ENCODE measurements around the gene MYOM1.

MYOM1 gene

DNA sequence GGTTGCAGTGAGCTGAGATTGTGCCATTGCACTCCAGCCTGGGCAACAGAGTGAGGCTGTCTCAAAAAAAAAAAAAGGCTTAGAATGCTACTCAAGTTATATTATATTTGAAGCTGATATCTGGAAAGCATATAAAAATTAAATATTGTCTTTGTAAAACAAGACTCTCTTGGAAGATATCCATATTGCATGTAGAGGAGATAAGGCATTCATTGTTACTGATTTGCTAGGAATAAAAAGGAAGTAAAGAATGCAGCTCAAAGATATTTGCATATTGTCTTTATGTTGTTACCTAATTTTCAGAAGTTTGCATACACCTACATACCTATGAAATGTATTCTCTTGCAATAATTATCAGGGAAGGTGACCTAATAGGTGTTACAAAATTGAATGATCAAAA lies 79.4 kb downstream of the MYOM1 start:
- Histone ChIP-seq H2BK5ac (ENCODE audit: low read length) (no peak overlapping the region), H3K4me2 (ENCODE audit: insufficient read depth, low read length, poor library complexity, severe bottlenecking) (no peak overlapping the region), H4K8ac (ENCODE audit: low read depth, low read length) (no peak overlapping the region), H2AK5ac (ENCODE audit: low read depth, low read length) (no peak overlapping the region), H3K4ac (ENCODE audit: low read length) (no peak overlapping the region), H4K91ac (ENCODE audit: low read depth, low read length, poor library complexity) (no peak overlapping the region), H3K4me3 (ENCODE audit: low read length in 2 of 2) (no peak overlapping the region), H3K9ac (ENCODE audit: low read depth, low read length, poor library complexity) (no peak overlapping the region), H2AFZ (ENCODE audit: low read length) (no peak overlapping the region), H3K14ac (ENCODE audit: low read length) (no peak overlapping the region), H3K36me3 (replicated peaks in 1 of 2; ENCODE audit: control insufficient read depth in 2 of 2, insufficient read depth in 2 of 2, low read length in 2 of 2) (no peaks in the 10 kb centered on the region), H3K79me1 (ENCODE audit: low read depth, low read length) (no peaks in the 10 kb centered on the region), H2BK12ac (ENCODE audit: low read length) (no peak overlapping the region), H3K23ac (ENCODE audit: low read depth, low read length, poor library complexity) (no peak overlapping the region), H3K27ac (replicated peaks; ENCODE audit: low read length) (no peak overlapping the region), H2BK15ac (ENCODE audit: low read length) (no peak overlapping the region), H3K18ac (ENCODE audit: low read length) (no peak overlapping the region), H2BK120ac (ENCODE audit: low read depth, low read length) (no peak overlapping the region), H3K27me3 (ENCODE audit: control insufficient read depth in 3 of 3, insufficient read depth in 3 of 3, low read depth in 1 of 3, low read length in 3 of 3) (no peaks in the 10 kb centered on the region), H3K4me1 (ENCODE audit: control insufficient read depth in 2 of 2, insufficient read depth in 1 of 2, low read depth in 1 of 2, low read length in 2 of 2) (no peaks in the 10 kb centered on the region), H3K9me3 (replicated peaks in 1 of 2; ENCODE audit: control insufficient read depth in 2 of 2, insufficient read depth in 1 of 2, low read depth in 1 of 2, low read length in 2 of 2) (peaks cover 1 to 6% of the 10 kb centered on the region in 2 donors)
- DNase-seq (ENCODE audit: low spot score) = no peak

- WGBS, 2 donors (ENCODE audit: extremely low coverage in 2 of 2, insufficient read length in 2 of 2, insufficient replicate concordance in 1 of 2) = no CpG with 5 or more reads among the region's 5 CpGs
These were observed 80.4 kb downstream of the MYOM1 start for GRCh38 chr18:3139406-3139805.

GRCh38 chr18:3138274-3138975 lies 81.3 kb downstream of the MYOM1 start:
- Histone ChIP-seq H4K91ac (ENCODE audit: low read depth, low read length, poor library complexity) (no peak overlapping the region), H3K14ac (ENCODE audit: low read length) (no peak overlapping the region), H2BK5ac (ENCODE audit: low read length) (no peak overlapping the region), H2BK120ac (ENCODE audit: low read depth, low read length) (no peak overlapping the region), H2BK12ac (ENCODE audit: low read length) (no peak overlapping the region), H3K79me1 (ENCODE audit: low read depth, low read length) (no peaks in the 10 kb centered on the region), H3K4ac (ENCODE audit: low read length) (no peak overlapping the region), H3K23ac (ENCODE audit: low read depth, low read length, poor library complexity) (no peak overlapping the region), H3K18ac (ENCODE audit: low read length) (no peak overlapping the region), H4K8ac (ENCODE audit: low read depth, low read length) (no peak overlapping the region), H3K4me1 (ENCODE audit: control insufficient read depth in 2 of 2, insufficient read depth in 1 of 2, low read depth in 1 of 2, low read length in 2 of 2) (no peaks in the 10 kb centered on the region), H3K4me2 (ENCODE audit: insufficient read depth, low read length, poor library complexity, severe bottlenecking) (no peak overlapping the region), H2BK15ac (ENCODE audit: low read length) (no peak overlapping the region), H3K27ac (replicated peaks; ENCODE audit: low read length) (no peak overlapping the region), H3K4me3 (ENCODE audit: low read length in 2 of 2) (no peak overlapping the region), H3K27me3 (ENCODE audit: control insufficient read depth in 3 of 3, insufficient read depth in 3 of 3, low read depth in 1 of 3, low read length in 3 of 3) (no peaks in the 10 kb centered on the region), H2AFZ (ENCODE audit: low read length) (no peak overlapping the region), H2AK5ac (ENCODE audit: low read depth, low read length) (no peak overlapping the region), H3K9ac (ENCODE audit: low read depth, low read length, poor library complexity) (no peak overlapping the region), H3K36me3 (replicated peaks in 1 of 2; ENCODE audit: control insufficient read depth in 2 of 2, insufficient read depth in 2 of 2, low read length in 2 of 2) (no peaks in the 10 kb centered on the region), H3K9me3 (replicated peaks in 1 of 2; ENCODE audit: control insufficient read depth in 2 of 2, insufficient read depth in 1 of 2, low read depth in 1 of 2, low read length in 2 of 2) (peaks cover 1 to 4% of the 10 kb centered on the region in 2 donors)
- no peak for DNase-seq (ENCODE audit: low spot score)
- no CpG with 5 or more reads among the region's 11 CpGs for WGBS, 2 donors (ENCODE audit: extremely low coverage in 2 of 2, insufficient read length in 2 of 2, insufficient replicate concordance in 1 of 2)

More at GRCh38 chr18:3139406-3139805, 80.4 kb downstream of the MYOM1 start:
- no peaks in the 10 kb centered on the region for H3K4me1 ChIP-seq (ENCODE audit: control insufficient read depth in 2 of 2, insufficient read depth in 1 of 2, low read depth in 1 of 2, low read length in 2 of 2)
- no peaks in the 10 kb centered on the region for H3K79me1 ChIP-seq (ENCODE audit: low read depth, low read length)
- no peak overlapping the region for H3K14ac ChIP-seq (ENCODE audit: low read length)
- H3K18ac ChIP-seq (ENCODE audit: low read length) = no peak overlapping the region
- no peak overlapping the region for H2BK5ac ChIP-seq (ENCODE audit: low read length)
- no peak overlapping the region for H3K4me2 ChIP-seq (ENCODE audit: insufficient read depth, low read length, poor library complexity, severe bottlenecking)
- no peak overlapping the region for H2AFZ ChIP-seq (ENCODE audit: low read length)
- no peak for DNase-seq (ENCODE audit: low spot score)
- H4K8ac ChIP-seq (ENCODE audit: low read depth, low read length) = no peak overlapping the region
- no peak overlapping the region for H3K27ac ChIP-seq (replicated peaks; ENCODE audit: low read length)
- H2BK120ac ChIP-seq (ENCODE audit: low read depth, low read length) = no peak overlapping the region
- H2BK12ac ChIP-seq (ENCODE audit: low read length) = no peak overlapping the region
- no peak overlapping the region for H3K9ac ChIP-seq (ENCODE audit: low read depth, low read length, poor library complexity)
- H2AK5ac ChIP-seq (ENCODE audit: low read depth, low read length) = no peak overlapping the region
- H3K23ac ChIP-seq (ENCODE audit: low read depth, low read length, poor library complexity) = no peak overlapping the region
- H4K91ac ChIP-seq (ENCODE audit: low read depth, low read length, poor library complexity) = no peak overlapping the region
- no peaks in the 10 kb centered on the region for H3K27me3 ChIP-seq (ENCODE audit: control insufficient read depth in 3 of 3, insufficient read depth in 3 of 3, low read depth in 1 of 3, low read length in 3 of 3)
- no peaks in the 10 kb centered on the region for H3K36me3 ChIP-seq (replicated peaks in 1 of 2; ENCODE audit: control insufficient read depth in 2 of 2, insufficient read depth in 2 of 2, low read length in 2 of 2)
- H3K4ac ChIP-seq (ENCODE audit: low read length) = no peak overlapping the region
- no peak overlapping the region for H2BK15ac ChIP-seq (ENCODE audit: low read length)
- H3K9me3 ChIP-seq (replicated peaks in 1 of 2; ENCODE audit: control insufficient read depth in 2 of 2, insufficient read depth in 1 of 2, low read depth in 1 of 2, low read length in 2 of 2) = peaks cover 1 to 6% of the 10 kb centered on the region in 2 donors
- no peak overlapping the region for H3K4me3 ChIP-seq (ENCODE audit: low read length in 2 of 2)

- Histone ChIP-seq H2BK5ac (ENCODE audit: low read length) (no peak overlapping the region), H3K4me3 (ENCODE audit: low read length in 2 of 2) (no peak overlapping the region), H3K18ac (ENCODE audit: low read length) (no peak overlapping the region), H3K4me2 (ENCODE audit: insufficient read depth, low read length, poor library complexity, severe bottlenecking) (no peak overlapping the region), H3K14ac (ENCODE audit: low read length) (no peak overlapping the region), H3K36me3 (replicated peaks in 1 of 2; ENCODE audit: control insufficient read depth in 2 of 2, insufficient read depth in 2 of 2, low read length in 2 of 2) (no peaks in the 10 kb centered on the region), H3K9me3 (replicated peaks in 1 of 2; ENCODE audit: control insufficient read depth in 2 of 2, insufficient read depth in 1 of 2, low read depth in 1 of 2, low read length in 2 of 2) (no peaks in the 10 kb centered on the region), H3K27me3 (ENCODE audit: control insufficient read depth in 3 of 3, insufficient read depth in 3 of 3, low read depth in 1 of 3, low read length in 3 of 3) (no peaks in the 10 kb centered on the region), H3K79me1 (ENCODE audit: low read depth, low read length) (no peaks in the 10 kb centered on the region), H2AFZ (ENCODE audit: low read length) (peak overlapping the region; percentile 63), H3K4ac (ENCODE audit: low read length) (no peak overlapping the region), H4K8ac (ENCODE audit: low read depth, low read length) (no peak overlapping the region), H3K23ac (ENCODE audit: low read depth, low read length, poor library complexity) (no peak overlapping the region), H3K4me1 (ENCODE audit: control insufficient read depth in 2 of 2, insufficient read depth in 1 of 2, low read depth in 1 of 2, low read length in 2 of 2) (no peaks in the 10 kb centered on the region), H2BK120ac (ENCODE audit: low read depth, low read length) (no peak overlapping the region), H4K91ac (ENCODE audit: low read depth, low read length, poor library complexity) (no peak overlapping the region), H2AK5ac (ENCODE audit: low read depth, low read length) (no peak overlapping the region), H2BK12ac (ENCODE audit: low read length) (no peak overlapping the region), H3K27ac (replicated peaks; ENCODE audit: low read length) (no peak overlapping the region), H2BK15ac (ENCODE audit: low read length) (no peak overlapping the region), H3K9ac (ENCODE audit: low read depth, low read length, poor library complexity) (no peak overlapping the region)
- no CpG with 5 or more reads among the region's 10 CpGs for WGBS, 2 donors (ENCODE audit: extremely low coverage in 2 of 2, insufficient read length in 2 of 2, insufficient replicate concordance in 1 of 2)
- no peak for DNase-seq (ENCODE audit: low spot score)
These were observed 84.2 kb downstream of the MYOM1 start for GRCh38 chr18:3135536-3135935.
